ENCODE data around the gene LCOR. TPM values are rescaled to one million over a fixed set of nuclear protein-coding genes. Genes with fewer than 3 reads are reported as not detected.

LCOR gene
- total and polyA plus RNA-seq, 4 donors: 2.5 to 31.2 (median 14.5) TPM

DNA sequence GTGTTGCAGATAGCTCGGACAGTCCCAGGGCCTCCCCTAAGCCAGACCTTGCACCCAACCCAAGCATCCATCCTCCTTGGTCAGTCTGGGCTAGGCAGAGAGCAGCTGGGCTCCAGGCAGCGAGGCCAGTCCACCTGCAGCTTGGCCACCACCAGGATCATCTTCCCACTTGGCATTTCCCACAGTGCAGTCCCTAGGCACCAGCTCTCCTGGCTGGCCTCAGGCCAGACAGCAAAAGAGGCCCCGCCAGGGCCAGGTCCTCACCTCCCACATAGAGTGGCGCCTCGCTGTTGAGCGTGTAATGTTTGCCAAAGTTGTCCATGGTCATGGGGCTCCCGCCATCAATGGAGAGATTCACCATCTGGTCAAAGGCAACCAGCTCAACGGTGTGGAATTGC is 171.7 kb downstream of the LCOR start:
- no peak for DNase-seq (ENCODE audit: low spot score)
- 97% methylated on average over 8 of the region's 8 CpGs for WGBS

DNA sequence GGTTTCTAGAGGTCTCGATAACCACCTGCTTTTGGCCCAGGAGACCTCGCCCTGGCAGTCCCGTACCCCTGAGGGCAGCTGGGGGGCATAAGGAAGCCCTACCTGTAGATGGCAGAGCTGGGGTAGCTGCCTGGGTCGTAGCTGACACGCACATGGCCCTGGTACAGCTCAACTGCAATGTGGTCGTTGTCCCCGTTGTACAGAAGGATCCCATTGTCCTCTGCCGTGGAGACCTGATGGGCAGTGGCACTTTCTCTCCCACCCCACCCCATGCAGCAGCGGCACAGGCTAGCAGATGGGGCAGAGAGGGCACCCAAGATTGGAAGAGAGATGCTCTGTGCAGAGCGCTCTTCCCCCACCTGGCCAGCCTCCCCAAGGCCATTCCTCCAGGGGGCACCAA is 172.5 kb downstream of the LCOR start:
- 94% methylated on average over 10 of the region's 10 CpGs for WGBS
- Histone ChIP-seq H3K9ac (ENCODE audit: low read depth in 1 of 2, low read length in 2 of 2) (no peak overlapping the region), H3K9me3 (ENCODE audit: control insufficient read depth in 4 of 4, low read length in 3 of 4) (peaks cover 0 to 3% (median under 1%) of the 10 kb centered on the region in 4 donors), H3K27ac (ENCODE audit: low read depth in 1 of 2, low read length in 2 of 2) (no peak overlapping the region), H3K36me3 (ENCODE audit: control insufficient read depth in 4 of 4, insufficient read depth in 3 of 4, low read depth in 1 of 4, low read length in 3 of 4) (no peaks in the 10 kb centered on the region), H3K27me3 (ENCODE audit: control insufficient read depth in 4 of 4, insufficient read depth in 4 of 4, low read length in 3 of 4) (no peaks in the 10 kb centered on the region), H3K4me1 (ENCODE audit: control insufficient read depth in 4 of 4, insufficient read depth in 4 of 4, low read length in 3 of 4) (peaks cover 0 to 11% (median 5%) of the 10 kb centered on the region in 4 donors), H3K4me3 (ENCODE audit: low read depth in 1 of 3, low read length in 3 of 3) (no peak overlapping the region)
- DNase-seq (ENCODE audit: low spot score): no peak
- TF ChIP-seq, protein P1, sequence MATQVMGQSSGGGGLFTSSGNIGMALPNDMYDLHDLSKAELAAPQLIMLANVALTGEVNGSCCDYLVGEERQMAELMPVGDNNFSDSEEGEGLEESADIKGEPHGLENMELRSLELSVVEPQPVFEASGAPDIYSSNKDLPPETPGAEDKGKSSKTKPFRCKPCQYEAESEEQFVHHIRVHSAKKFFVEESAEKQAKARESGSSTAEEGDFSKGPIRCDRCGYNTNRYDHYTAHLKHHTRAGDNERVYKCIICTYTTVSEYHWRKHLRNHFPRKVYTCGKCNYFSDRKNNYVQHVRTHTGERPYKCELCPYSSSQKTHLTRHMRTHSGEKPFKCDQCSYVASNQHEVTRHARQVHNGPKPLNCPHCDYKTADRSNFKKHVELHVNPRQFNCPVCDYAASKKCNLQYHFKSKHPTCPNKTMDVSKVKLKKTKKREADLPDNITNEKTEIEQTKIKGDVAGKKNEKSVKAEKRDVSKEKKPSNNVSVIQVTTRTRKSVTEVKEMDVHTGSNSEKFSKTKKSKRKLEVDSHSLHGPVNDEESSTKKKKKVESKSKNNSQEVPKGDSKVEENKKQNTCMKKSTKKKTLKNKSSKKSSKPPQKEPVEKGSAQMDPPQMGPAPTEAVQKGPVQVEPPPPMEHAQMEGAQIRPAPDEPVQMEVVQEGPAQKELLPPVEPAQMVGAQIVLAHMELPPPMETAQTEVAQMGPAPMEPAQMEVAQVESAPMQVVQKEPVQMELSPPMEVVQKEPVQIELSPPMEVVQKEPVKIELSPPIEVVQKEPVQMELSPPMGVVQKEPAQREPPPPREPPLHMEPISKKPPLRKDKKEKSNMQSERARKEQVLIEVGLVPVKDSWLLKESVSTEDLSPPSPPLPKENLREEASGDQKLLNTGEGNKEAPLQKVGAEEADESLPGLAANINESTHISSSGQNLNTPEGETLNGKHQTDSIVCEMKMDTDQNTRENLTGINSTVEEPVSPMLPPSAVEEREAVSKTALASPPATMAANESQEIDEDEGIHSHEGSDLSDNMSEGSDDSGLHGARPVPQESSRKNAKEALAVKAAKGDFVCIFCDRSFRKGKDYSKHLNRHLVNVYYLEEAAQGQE (IDR thresholded peaks at IDR 0.05): no peak
- TF ChIP-seq, protein P2, sequence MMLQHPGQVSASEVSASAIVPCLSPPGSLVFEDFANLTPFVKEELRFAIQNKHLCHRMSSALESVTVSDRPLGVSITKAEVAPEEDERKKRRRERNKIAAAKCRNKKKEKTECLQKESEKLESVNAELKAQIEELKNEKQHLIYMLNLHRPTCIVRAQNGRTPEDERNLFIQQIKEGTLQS (IDR thresholded peaks at IDR 0.05): no peak
- TF ChIP-seq, protein P3, sequence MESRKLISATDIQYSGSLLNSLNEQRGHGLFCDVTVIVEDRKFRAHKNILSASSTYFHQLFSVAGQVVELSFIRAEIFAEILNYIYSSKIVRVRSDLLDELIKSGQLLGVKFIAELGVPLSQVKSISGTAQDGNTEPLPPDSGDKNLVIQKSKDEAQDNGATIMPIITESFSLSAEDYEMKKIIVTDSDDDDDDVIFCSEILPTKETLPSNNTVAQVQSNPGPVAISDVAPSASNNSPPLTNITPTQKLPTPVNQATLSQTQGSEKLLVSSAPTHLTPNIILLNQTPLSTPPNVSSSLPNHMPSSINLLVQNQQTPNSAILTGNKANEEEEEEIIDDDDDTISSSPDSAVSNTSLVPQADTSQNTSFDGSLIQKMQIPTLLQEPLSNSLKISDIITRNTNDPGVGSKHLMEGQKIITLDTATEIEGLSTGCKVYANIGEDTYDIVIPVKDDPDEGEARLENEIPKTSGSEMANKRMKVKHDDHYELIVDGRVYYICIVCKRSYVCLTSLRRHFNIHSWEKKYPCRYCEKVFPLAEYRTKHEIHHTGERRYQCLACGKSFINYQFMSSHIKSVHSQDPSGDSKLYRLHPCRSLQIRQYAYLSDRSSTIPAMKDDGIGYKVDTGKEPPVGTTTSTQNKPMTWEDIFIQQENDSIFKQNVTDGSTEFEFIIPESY (IDR thresholded peaks at IDR 0.05): no peak
- TF ChIP-seq RXRA (IDR thresholded peaks at IDR 0.05) (no peak), FOXA2 (IDR thresholded peaks at IDR 0.05) (no peak), SP1 (IDR thresholded peaks at IDR 0.05) (no peak), HNF4A (conservative IDR thresholded peaks at IDR 0.05) (no peak), EGR1 (IDR thresholded peaks at IDR 0.05; ENCODE audit: low read depth in 2 of 2) (no peak), HNF4G (IDR thresholded peaks at IDR 0.05) (no peak), GABPA (IDR thresholded peaks at IDR 0.05 in 1 of 2, conservative IDR thresholded peaks at IDR 0.05 in 1 of 2) (no peak)
- TF ChIP-seq, protein P4, sequence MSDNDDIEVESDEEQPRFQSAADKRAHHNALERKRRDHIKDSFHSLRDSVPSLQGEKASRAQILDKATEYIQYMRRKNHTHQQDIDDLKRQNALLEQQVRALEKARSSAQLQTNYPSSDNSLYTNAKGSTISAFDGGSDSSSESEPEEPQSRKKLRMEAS (IDR thresholded peaks at IDR 0.05): no peak

More for the DNA sequence above, 171.7 kb downstream of the LCOR start:
- Histone ChIP-seq H3K4me1 (ENCODE audit: control insufficient read depth in 4 of 4, insufficient read depth in 4 of 4, low read length in 3 of 4) (peaks cover 0 to 11% (median 5%) of the 10 kb centered on the region in 4 donors), H3K9me3 (ENCODE audit: control insufficient read depth in 4 of 4, low read length in 3 of 4) (peaks cover 0 to 3% (median under 1%) of the 10 kb centered on the region in 4 donors), H3K4me3 (ENCODE audit: low read depth in 1 of 3, low read length in 3 of 3) (no peak overlapping the region), H3K9ac (ENCODE audit: low read depth in 1 of 2, low read length in 2 of 2) (no peak overlapping the region), H3K36me3 (ENCODE audit: control insufficient read depth in 4 of 4, insufficient read depth in 3 of 4, low read depth in 1 of 4, low read length in 3 of 4) (no peaks in the 10 kb centered on the region), H3K27ac (ENCODE audit: low read depth in 1 of 2, low read length in 2 of 2) (no peak overlapping the region), H3K27me3 (ENCODE audit: control insufficient read depth in 4 of 4, insufficient read depth in 4 of 4, low read length in 3 of 4) (no peaks in the 10 kb centered on the region)
- TF ChIP-seq TAF1 (conservative IDR thresholded peaks at IDR 0.05) (no peak), SP1 (IDR thresholded peaks at IDR 0.05) (no peak), FOXA1 (IDR thresholded peaks at IDR 0.05) (no peak), EGR1 (IDR thresholded peaks at IDR 0.05; ENCODE audit: low read depth in 2 of 2) (no peak), FOXA2 (IDR thresholded peaks at IDR 0.05) (no peak), RXRA (IDR thresholded peaks at IDR 0.05) (no peak), YY1 (IDR thresholded peaks at IDR 0.05) (no peak), JUND (IDR thresholded peaks at IDR 0.05) (no peak), HNF4G (IDR thresholded peaks at IDR 0.05) (no peak), GABPA (IDR thresholded peaks at IDR 0.05 in 1 of 2, conservative IDR thresholded peaks at IDR 0.05 in 1 of 2) (no peak), NR2F2 (IDR thresholded peaks at IDR 0.05) (no peak)
- TF ChIP-seq, protein P4 (IDR thresholded peaks at IDR 0.05): no peak
- TF ChIP-seq, protein P3 (IDR thresholded peaks at IDR 0.05): no peak
- TF ChIP-seq, protein P2 (IDR thresholded peaks at IDR 0.05): no peak
- TF ChIP-seq, protein P1 (IDR thresholded peaks at IDR 0.05): no peak
